AG04449 (cell line): ENCODE results near the gene CRYBB1.

ENCODE experiments used
- CTCF ChIA-PET: fragments of 350-600 bp; formaldehyde crosslinking; extraction: SDS; loops from one replicate; lab custom pipeline; 2021; ENCODE audit warnings: antibody characterized with exemption; lab: Yijun Ruan, JAX
- POLR2A ChIA-PET: fragments of 400-600, 350-600 bp; formaldehyde crosslinking; extraction: SDS; loops from one replicate; lab custom pipeline; 2020; ENCODE audit warnings: antibody characterized with exemption, inconsistent platforms; lab: Yijun Ruan, JAX
- DNase-seq: peaks from one replicate; pipeline ENCODE4 v3.0.0-alpha.2; 2010; ENCODE audit warnings: low read depth, low spot score
- H3K4me3 ChIP-seq: 2 replicates; pipeline ENCODE4 v1.5.1; 2011; ENCODE audit warnings: low read depth, mild to moderate bottlenecking, control low read depth, low read length
- TF ChIP-seq, protein P1 (sequence below): IDR thresholded peaks from one replicate; pipeline ENCODE4 v1.5.1; 2011; ENCODE audit warnings: mild to moderate bottlenecking, moderate library complexity, low read length, control low read depth, inconsistent platforms; ENCODE audit not compliant: insufficient read depth; ENCODE audit errors: missing control alignments

Gene CRYBB1

DNA sequence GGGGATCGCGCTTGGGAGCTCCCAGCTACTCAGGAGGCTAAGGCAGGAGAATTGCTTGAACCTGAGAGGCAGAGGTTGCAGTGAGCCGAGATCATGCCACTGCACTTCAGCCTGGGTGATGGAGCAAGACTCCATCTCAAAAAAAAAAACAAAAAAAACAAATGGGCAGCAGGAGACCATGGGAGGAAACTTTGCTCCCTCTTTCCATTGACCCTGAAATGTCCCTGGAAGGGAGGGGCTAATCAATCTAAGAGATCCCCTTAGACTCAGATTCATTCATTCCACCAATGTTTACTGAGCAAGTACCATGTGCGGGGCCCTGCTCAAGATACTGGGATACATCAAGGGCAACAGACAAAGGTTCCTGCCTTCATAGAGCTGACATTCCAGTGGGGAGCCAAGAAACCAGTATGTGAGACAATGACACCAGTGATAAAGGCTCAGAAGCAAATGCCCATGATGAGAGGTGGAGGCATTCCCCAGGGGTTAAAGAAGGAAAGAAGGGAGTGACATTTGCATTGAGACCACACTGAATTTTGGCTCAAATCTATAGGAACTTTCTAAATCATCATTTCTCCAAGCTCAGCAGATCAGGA lies 67.8 kb downstream of the CRYBB1 start:
- TF ChIP-seq, protein P1, sequence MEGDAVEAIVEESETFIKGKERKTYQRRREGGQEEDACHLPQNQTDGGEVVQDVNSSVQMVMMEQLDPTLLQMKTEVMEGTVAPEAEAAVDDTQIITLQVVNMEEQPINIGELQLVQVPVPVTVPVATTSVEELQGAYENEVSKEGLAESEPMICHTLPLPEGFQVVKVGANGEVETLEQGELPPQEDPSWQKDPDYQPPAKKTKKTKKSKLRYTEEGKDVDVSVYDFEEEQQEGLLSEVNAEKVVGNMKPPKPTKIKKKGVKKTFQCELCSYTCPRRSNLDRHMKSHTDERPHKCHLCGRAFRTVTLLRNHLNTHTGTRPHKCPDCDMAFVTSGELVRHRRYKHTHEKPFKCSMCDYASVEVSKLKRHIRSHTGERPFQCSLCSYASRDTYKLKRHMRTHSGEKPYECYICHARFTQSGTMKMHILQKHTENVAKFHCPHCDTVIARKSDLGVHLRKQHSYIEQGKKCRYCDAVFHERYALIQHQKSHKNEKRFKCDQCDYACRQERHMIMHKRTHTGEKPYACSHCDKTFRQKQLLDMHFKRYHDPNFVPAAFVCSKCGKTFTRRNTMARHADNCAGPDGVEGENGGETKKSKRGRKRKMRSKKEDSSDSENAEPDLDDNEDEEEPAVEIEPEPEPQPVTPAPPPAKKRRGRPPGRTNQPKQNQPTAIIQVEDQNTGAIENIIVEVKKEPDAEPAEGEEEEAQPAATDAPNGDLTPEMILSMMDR, result no peak
- DNase-seq, result no peak
- CTCF ChIA-PET, result interaction anchor here (1.2 to 2.0 kb wide), 2 partner anchors 116 to 123 kb away, joined by 3 to 13 read pairs; no protein-coding TSS in a partner anchor
- no peak overlapping the region for H3K4me3 ChIP-seq
- POLR2A ChIA-PET, result interaction anchor here (0.6 to 0.8 kb wide), 2 partner anchors 123 to 134 kb away, joined by 3 to 4 read pairs; no protein-coding TSS in a partner anchor
